ENCODE results near the gene PPP1R1C.

- TF ChIP-seq, protein P1, sequence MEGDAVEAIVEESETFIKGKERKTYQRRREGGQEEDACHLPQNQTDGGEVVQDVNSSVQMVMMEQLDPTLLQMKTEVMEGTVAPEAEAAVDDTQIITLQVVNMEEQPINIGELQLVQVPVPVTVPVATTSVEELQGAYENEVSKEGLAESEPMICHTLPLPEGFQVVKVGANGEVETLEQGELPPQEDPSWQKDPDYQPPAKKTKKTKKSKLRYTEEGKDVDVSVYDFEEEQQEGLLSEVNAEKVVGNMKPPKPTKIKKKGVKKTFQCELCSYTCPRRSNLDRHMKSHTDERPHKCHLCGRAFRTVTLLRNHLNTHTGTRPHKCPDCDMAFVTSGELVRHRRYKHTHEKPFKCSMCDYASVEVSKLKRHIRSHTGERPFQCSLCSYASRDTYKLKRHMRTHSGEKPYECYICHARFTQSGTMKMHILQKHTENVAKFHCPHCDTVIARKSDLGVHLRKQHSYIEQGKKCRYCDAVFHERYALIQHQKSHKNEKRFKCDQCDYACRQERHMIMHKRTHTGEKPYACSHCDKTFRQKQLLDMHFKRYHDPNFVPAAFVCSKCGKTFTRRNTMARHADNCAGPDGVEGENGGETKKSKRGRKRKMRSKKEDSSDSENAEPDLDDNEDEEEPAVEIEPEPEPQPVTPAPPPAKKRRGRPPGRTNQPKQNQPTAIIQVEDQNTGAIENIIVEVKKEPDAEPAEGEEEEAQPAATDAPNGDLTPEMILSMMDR (IDR thresholded peaks at IDR 0.05), result no peak
- TF ChIP-seq POLR2A (IDR thresholded peaks at IDR 0.05), result no peak
Observed at GRCh38 chr2:182080493-182080892, 94.8 kb downstream of the PPP1R1C start.

Data from testis (tissue), 2 donors.